DND-41 (cell line): ENCODE results near the gene DGKB.

Experiments used
- ATAC-seq: fragments of 200-7000 bp; cut with Tn5 transposase; 3 replicates; pipeline ENCODE4 v1.9.1; 2021; ENCODE audit warnings: low read depth; ENCODE audit not compliant: insufficient read depth
- DNase-seq: peaks from one replicate; pipeline ENCODE4 v3.0.0-alpha.2; 2020
- H2AFZ ChIP-seq: 2 replicates; pipeline ENCODE4 v1.6.0; 2012; ENCODE audit warnings: low read depth, low read length
- H3K27ac ChIP-seq: 2 replicates; pipeline ENCODE4 v1.5.1; 2012; ENCODE audit warnings: low read length, inconsistent platforms
- H3K27me3 ChIP-seq: fragments of 200-600 bp; sonication (generic); 2 replicates; pipeline ENCODE4 v1.6.0; 2012; ENCODE audit warnings: low read length, mild to moderate bottlenecking, inconsistent platforms; ENCODE audit not compliant: insufficient read depth, poor library complexity
- H3K36me3 ChIP-seq: 2 replicates; pipeline ENCODE4 v1.5.1; 2012; ENCODE audit warnings: low read length, inconsistent platforms; ENCODE audit not compliant: insufficient read depth
- H3K4me1 ChIP-seq: 2 replicates; pipeline ENCODE4 v1.5.1; 2012; ENCODE audit warnings: mild to moderate bottlenecking, low read length; ENCODE audit not compliant: insufficient read depth
- H3K4me2 ChIP-seq: 2 replicates; pipeline ENCODE4 v1.6.0; 2012; ENCODE audit warnings: mild to moderate bottlenecking, moderate library complexity, low read length, inconsistent platforms; ENCODE audit not compliant: insufficient read depth
- H3K4me3 ChIP-seq, 2 experiments: fragments of 200-600 bp in 1 of 2; shearing (Covaris generic) in 1 of 2; 2 replicates each; pipeline ENCODE4 v1.5.1; 2012 to 2016; ENCODE audit warnings: inconsistent platforms in 2 of 2, low read length in 2 of 2, mild to moderate bottlenecking in 2 of 2, low read depth in 1 of 2, moderate library complexity in 1 of 2
- H3K79me2 ChIP-seq: 2 replicates; pipeline ENCODE4 v1.6.0; 2012; ENCODE audit warnings: low read length, inconsistent platforms; ENCODE audit not compliant: insufficient read depth
- H3K9ac ChIP-seq: 2 replicates; pipeline ENCODE4 v1.6.0; 2012; ENCODE audit warnings: low read depth, mild to moderate bottlenecking, inconsistent platforms, low read length, moderate library complexity
- H3K9me3 ChIP-seq: 2 replicates; pipeline ENCODE4 v1.5.1; 2012; ENCODE audit warnings: low read length, moderate library complexity, mild to moderate bottlenecking, inconsistent platforms; ENCODE audit not compliant: insufficient read depth, severe bottlenecking
- H4K20me1 ChIP-seq: 2 replicates; pipeline ENCODE4 v1.6.0; 2012; ENCODE audit warnings: low read length; ENCODE audit not compliant: insufficient read depth
- CTCF ChIP-seq: IDR thresholded peaks from 2 replicates; pipeline ENCODE4 v1.5.1; 2012; ENCODE audit warnings: borderline replicate concordance, low read length, moderate library complexity, mild to moderate bottlenecking; ENCODE audit not compliant: poor library complexity, severe bottlenecking; ENCODE audit errors: extremely low read depth
- EZH2 ChIP-seq: IDR thresholded peaks from 3 replicates; pipeline ENCODE4 v1.6.1; 2012; ENCODE audit warnings: borderline replicate concordance, low read depth, mild to moderate bottlenecking, moderate library complexity, low read length, inconsistent platforms; ENCODE audit not compliant: severe bottlenecking

The DGKB gene

GRCh38 chr7:14303536-14303935 is 599.0 kb downstream of the DGKB start:
- no peak overlapping the region for H3K9ac ChIP-seq
- no peaks in the 10 kb centered on the region for H3K9me3 ChIP-seq
- H3K4me2 ChIP-seq, result no peak overlapping the region
- no peaks in the 10 kb centered on the region for H3K27me3 ChIP-seq
- H2AFZ ChIP-seq, result no peak overlapping the region
- H3K79me2 ChIP-seq, result no peaks in the 10 kb centered on the region
- DNase-seq, result no peak
- H3K27ac ChIP-seq, result no peak overlapping the region
- no peak for ATAC-seq
- no peaks in the 10 kb centered on the region for H4K20me1 ChIP-seq
- no peak for TF ChIP-seq EZH2
- no peak for TF ChIP-seq CTCF
- H3K36me3 ChIP-seq, result no peaks in the 10 kb centered on the region
- no peaks in the 10 kb centered on the region for H3K4me1 ChIP-seq
- no peak overlapping the region for H3K4me3 ChIP-seq

- Histone ChIP-seq H3K4me2 (no peak overlapping the region), H3K27ac (no peak overlapping the region), H3K36me3 (no peaks in the 10 kb centered on the region), H3K27me3 (no peaks in the 10 kb centered on the region), H2AFZ (no peak overlapping the region), H3K9ac (no peak overlapping the region), H3K79me2 (no peaks in the 10 kb centered on the region), H3K4me3 (no peak overlapping the region), H3K4me1 (no peaks in the 10 kb centered on the region), H4K20me1 (no peaks in the 10 kb centered on the region), H3K9me3 (no peaks in the 10 kb centered on the region)
- no peak for DNase-seq
- ATAC-seq, result no peak
- TF ChIP-seq EZH2 (no peak), CTCF (no peak)
These were observed 607.9 kb downstream of the DGKB start for GRCh38 chr7:14294637-14295036.

GRCh38 chr7:14293434-14293833 is 609.1 kb downstream of the DGKB start:
- H3K4me3 ChIP-seq, result no peak overlapping the region
- no peak for DNase-seq
- no peak overlapping the region for H3K9ac ChIP-seq
- H4K20me1 ChIP-seq, result no peaks in the 10 kb centered on the region
- no peak overlapping the region for H3K27ac ChIP-seq
- TF ChIP-seq CTCF, result no peak
- no peak for TF ChIP-seq EZH2
- no peak overlapping the region for H3K4me2 ChIP-seq
- H2AFZ ChIP-seq, result no peak overlapping the region
- H3K27me3 ChIP-seq, result no peaks in the 10 kb centered on the region
- no peaks in the 10 kb centered on the region for H3K9me3 ChIP-seq
- ATAC-seq, result no peak
- no peaks in the 10 kb centered on the region for H3K79me2 ChIP-seq
- no peaks in the 10 kb centered on the region for H3K4me1 ChIP-seq
- no peaks in the 10 kb centered on the region for H3K36me3 ChIP-seq

DNA sequence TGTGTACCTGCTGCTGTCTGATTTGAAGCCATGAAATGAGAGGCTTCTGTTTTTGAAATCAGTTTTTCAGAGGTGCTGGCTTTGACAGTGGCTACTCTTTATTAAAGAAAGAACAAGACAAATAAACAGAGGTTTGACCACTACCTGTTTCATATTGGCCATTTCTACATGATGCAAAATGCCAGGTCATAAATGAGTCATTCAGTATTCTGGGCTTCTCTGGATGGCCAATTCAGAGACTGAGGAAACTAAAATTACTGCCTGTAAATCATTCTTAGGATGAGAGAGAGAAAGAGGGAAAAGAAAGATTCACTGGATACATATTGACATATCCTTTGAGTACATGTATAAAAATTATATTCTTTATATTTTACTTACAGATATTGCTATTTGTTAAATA is 609.8 kb downstream of the DGKB start:
- H3K4me3 ChIP-seq, result no peak overlapping the region
- H3K9me3 ChIP-seq, result no peaks in the 10 kb centered on the region
- H3K27me3 ChIP-seq, result no peaks in the 10 kb centered on the region
- H3K79me2 ChIP-seq, result no peaks in the 10 kb centered on the region
- no peak overlapping the region for H3K27ac ChIP-seq
- H3K9ac ChIP-seq, result no peak overlapping the region
- H3K36me3 ChIP-seq, result no peaks in the 10 kb centered on the region
- H3K4me2 ChIP-seq, result no peak overlapping the region
- no peaks in the 10 kb centered on the region for H3K4me1 ChIP-seq
- H2AFZ ChIP-seq, result no peak overlapping the region
- DNase-seq (no peak), ATAC-seq (no peak)
- H4K20me1 ChIP-seq, result no peaks in the 10 kb centered on the region
- TF ChIP-seq CTCF (no peak), EZH2 (no peak)
